Stimulated activated CD4-positive, alpha-beta T cell treated with anti-CD3 and anti-CD28 coated beads, TNF-alpha, amount 100 ng/mL, for 4 hours (primary cell): ENCODE data around the gene CLDN25.
"Not testable (repeated sequence)": the region's sequence is repeated elsewhere in the genome, so short reads cannot be mapped to it uniquely, and the experiment has no call there.

Experiments
- DNase-seq, 3 experiments: peaks; one replicate each; pipeline ENCODE4 v3.0.0-alpha.2; 2020; ENCODE audit warnings: low read depth in 3 of 3

The CLDN25 gene

GRCh38 chr11:113779496-113779895 lies at the start of gene CLDN25:
CLDN25 (plus strand) TSS chr11:113779796; CDS start chr11:113779796, 0 bp downstream.
- no peak for DNase-seq

GRCh38 chr11:113730887-113731726 lies 48.5 kb upstream of the CLDN25 start:
- no peak for DNase-seq

GRCh38 chr11:113732092-113732491 lies 47.5 kb upstream of the CLDN25 start:
- DNase-seq = no peak

GRCh38 chr11:113736323-113736722 lies 43.3 kb upstream of the CLDN25 start:
- DNase-seq = no peak

GRCh38 chr11:113752932-113753331 lies 26.7 kb upstream of the CLDN25 start:
- DNase-seq = no peak

- no peak for DNase-seq
Observed at GRCh38 chr11:113760241-113760640, 19.4 kb upstream of the CLDN25 start.

GRCh38 chr11:113763040-113763439 lies 16.6 kb upstream of the CLDN25 start:
- DNase-seq = not testable (repeated sequence)

GRCh38 chr11:113764527-113765219 lies 14.9 kb upstream of the CLDN25 start:
- no peak for DNase-seq

GRCh38 chr11:113771964-113772363 lies 7.6 kb upstream of the CLDN25 start:
- DNase-seq = no peak

- no peak for DNase-seq
Observed at GRCh38 chr11:113773092-113773415, 6.5 kb upstream of the CLDN25 start.

GRCh38 chr11:113773416-113774173 lies 6.0 kb upstream of the CLDN25 start, which contains the start of gene ZW10:
ZW10 (minus strand) TSS chr11:113773692; CDS start chr11:113773666, 26 bp downstream.
- DNase-seq = peak; percentile 84 to 87 (median 85)

GRCh38 chr11:113774174-113774503 lies 5.5 kb upstream of the CLDN25 start:
- no peak for DNase-seq

- DNase-seq = no peak
Observed at GRCh38 chr11:113778111-113778910, 1.3 kb upstream of the CLDN25 start.

GRCh38 chr11:113781682-113782081 lies 2.1 kb downstream of the CLDN25 start:
- no peak for DNase-seq

- no peak for DNase-seq
Observed at GRCh38 chr11:113782134-113782533, 2.5 kb downstream of the CLDN25 start.

GRCh38 chr11:113789016-113789415 lies 9.4 kb downstream of the CLDN25 start:
- not testable (repeated sequence) for DNase-seq

- no peak for DNase-seq
Observed at GRCh38 chr11:113789675-113790320, 10.2 kb downstream of the CLDN25 start.

- DNase-seq = no peak
Observed at GRCh38 chr11:113796663-113797259, 17.2 kb downstream of the CLDN25 start.

GRCh38 chr11:113802621-113803020 lies 23.0 kb downstream of the CLDN25 start:
- no peak for DNase-seq

GRCh38 chr11:113805640-113806039 lies 26.0 kb downstream of the CLDN25 start:
- DNase-seq = no peak

- no peak for DNase-seq
Observed at GRCh38 chr11:113806406-113806805, 26.8 kb downstream of the CLDN25 start.
